K562 (cell line): ENCODE data around the gene SLC2A4RG. TPM values are rescaled to one million over a fixed set of nuclear protein-coding genes. Genes with fewer than 3 reads are reported as not detected.
A peak's percentile ranks its signal among the peaks of the same experiment; 100 is the strongest.

Source experiments
- ATAC-seq: fragments of 200-7000 bp; cut with Tn5 transposase; 3 replicates; pipeline ENCODE4 v1.9.1; 2020; ENCODE audit warnings: moderate library complexity
- BruUV-seq: library from RNA; stranded (reverse); fragments of 400-500 nt; replicated peaks from 2 replicates; lab custom pipeline; 2021; lab: Mats Ljungman, UMichigan
- CTCF ChIA-PET: fragments of 300-600 bp; formaldehyde crosslinking; extraction: SDS; loops from one replicate; lab custom pipeline; 2021; ENCODE audit warnings: low intra/inter-chr PET ratio; lab: Yijun Ruan, JAX
- POLR2A ChIA-PET: fragments of 300-600, 350-650 bp; sonication (Branson Sonifier 250); formaldehyde crosslinking; extraction: SDS; loops from one replicate; lab custom pipeline; 2021; ENCODE audit warnings: antibody characterized with exemption, inconsistent platforms; lab: Yijun Ruan, JAX
- DNase-seq, 4 experiments: peaks; one replicate each; pipeline versions ENCODE4 v3.0.0 to v3.0.0-alpha.2; 2011 to 2018; ENCODE audit warnings: low spot score in 3 of 4, mixed read lengths in 3 of 4; ENCODE audit errors: extremely low read depth in 1 of 4
- FAIRE-seq: peaks from 2 replicates; lab custom pipeline; 2011; peaks lifted over from hg19 to GRCh38; lab: Jason Lieb, UNC
- H2AFZ ChIP-seq: 2 replicates; pipeline ENCODE4 v1.6.0; 2011; ENCODE audit warnings: low read depth, low read length, control low read depth, inconsistent platforms
- H3K27ac ChIP-seq: fragments of 200-600 bp; 3 replicates; pipeline ENCODE4 v1.8.0; 2011; ENCODE audit warnings: low read depth, mild to moderate bottlenecking, control low read depth, inconsistent platforms, low read length, moderate library complexity, mixed read lengths; ENCODE audit errors: extremely low read depth
- H3K27me3 ChIP-seq, 2 experiments: fragments of 300-600 bp in 1 of 2; 2 replicates in 1 of 2; 3 replicates in 1 of 2; pipeline versions ENCODE4 v1.6.0 to v1.8.0; 2011; ENCODE audit warnings: inconsistent platforms in 2 of 2, low read length in 2 of 2, mild to moderate bottlenecking in 1 of 2, mixed read lengths in 1 of 2, moderate library complexity in 1 of 2; ENCODE audit not compliant: control insufficient read depth in 2 of 2, insufficient read depth in 2 of 2
- H3K36me3 ChIP-seq: fragments of 300-600 bp; 3 replicates; pipeline ENCODE4 v1.8.0; 2011; ENCODE audit warnings: mild to moderate bottlenecking, low read length, inconsistent platforms; ENCODE audit not compliant: control insufficient read depth, insufficient read depth
- H3K4me1 ChIP-seq, 2 experiments: fragments of 200-600 bp in 1 of 2; replicated peaks in 1 of 2; 2 replicates in 1 of 2; 3 replicates in 1 of 2; pipeline versions ENCODE4 v1.5.1 to v1.8.0; 2011; ENCODE audit warnings: inconsistent platforms in 2 of 2, low read length in 2 of 2, mild to moderate bottlenecking in 1 of 2, mixed read lengths in 1 of 2, moderate library complexity in 1 of 2; ENCODE audit not compliant: control insufficient read depth in 2 of 2, insufficient read depth in 2 of 2
- H3K4me2 ChIP-seq: 2 replicates; pipeline ENCODE4 v1.6.1; 2011; ENCODE audit warnings: low read length, control low read depth, inconsistent platforms, mixed read lengths; ENCODE audit not compliant: insufficient read depth
- H3K4me3 ChIP-seq: fragments of 200-600 bp; sonication (generic), shearing (Covaris generic); 2 replicates; pipeline ENCODE4 v1.5.1; 2016; ENCODE audit warnings: control low read depth, inconsistent platforms
- H3K79me2 ChIP-seq: fragments of 200-600 bp; 3 replicates; pipeline ENCODE4 v1.8.0; 2011; ENCODE audit warnings: low read length, inconsistent platforms; ENCODE audit not compliant: control insufficient read depth, insufficient read depth
- H3K9ac ChIP-seq, 2 experiments: 2 replicates each; pipeline versions ENCODE4 v1.6.0 to v1.6.1; 2011; ENCODE audit warnings: low read depth in 2 of 2, low read length in 2 of 2, control low read depth in 1 of 2, inconsistent platforms in 1 of 2, mild to moderate bottlenecking in 1 of 2, mixed read lengths in 1 of 2; ENCODE audit not compliant: insufficient read depth in 1 of 2
- H3K9me1 ChIP-seq: one replicate; pipeline ENCODE4 v1.6.0; 2011; ENCODE audit warnings: inconsistent platforms, mild to moderate bottlenecking, low read length, moderate library complexity; ENCODE audit not compliant: control insufficient read depth, insufficient read depth
- H3K9me3 ChIP-seq: replicated peaks from 2 replicates; pipeline ENCODE4 v1.5.1; 2011; ENCODE audit warnings: low read depth, low read length, inconsistent platforms; ENCODE audit not compliant: control insufficient read depth, insufficient read depth
- H4K20me1 ChIP-seq: replicated peaks from 2 replicates; pipeline ENCODE4 v1.6.1; 2011; ENCODE audit warnings: low read length, inconsistent platforms, mixed read lengths; ENCODE audit not compliant: control insufficient read depth, insufficient read depth
- CBX1 ChIP-seq: sonication (generic); IDR thresholded peaks from 2 replicates; pipeline ENCODE4 v1.6.1; 2016; ENCODE audit warnings: antibody characterized with exemption, low read depth, mild to moderate bottlenecking
- CHD2 ChIP-seq: IDR thresholded peaks from 2 replicates; pipeline ENCODE4 v1.6.1; 2011; ENCODE audit warnings: low read depth, low read length
- HEY1 ChIP-seq: fragments of 250-450 bp; sonication (Bioruptor Pico); IDR thresholded peaks from 2 replicates; pipeline ENCODE4 v1.5.0; 2020; ENCODE audit warnings: mild to moderate bottlenecking, moderate library complexity, borderline replicate concordance
- HNRNPUL1 ChIP-seq: fragments of 200-400 bp; formaldehyde crosslinking; IDR thresholded peaks from 2 replicates; pipeline ENCODE4 v1.6.1; 2017; ENCODE audit warnings: low read length
- NFIC ChIP-seq: fragments of 450-650 bp; IDR thresholded peaks from 2 replicates; pipeline ENCODE4 v1.6.1; 2017; ENCODE audit warnings: mild to moderate bottlenecking, inconsistent platforms
- POLR2A ChIP-seq: fragments of 450-650 bp; conservative IDR thresholded peaks from 2 replicates; pipeline ENCODE4 v1.6.1; 2016
- POLR2G ChIP-seq: fragments of 200-400 bp; formaldehyde crosslinking; IDR thresholded peaks from 2 replicates; pipeline ENCODE4 v1.6.1; 2017; ENCODE audit warnings: low read depth, mild to moderate bottlenecking, antibody characterized with exemption, low read length, moderate library complexity
- PTBP1 ChIP-seq: fragments of 200-400 bp; formaldehyde crosslinking; IDR thresholded peaks from 2 replicates; pipeline ENCODE4 v1.6.1; 2017; ENCODE audit warnings: low read depth, low read length
- RBM22 ChIP-seq: fragments of 200-400 bp; formaldehyde crosslinking; IDR thresholded peaks from 2 replicates; pipeline ENCODE4 v1.6.1; 2018; ENCODE audit warnings: low read length, low read depth; ENCODE audit not compliant: poor library complexity, severe bottlenecking
- SUPT5H ChIP-seq: fragments of 450-650 bp; IDR thresholded peaks from 2 replicates; pipeline ENCODE4 v1.6.1; 2016
- TAF15 ChIP-seq: fragments of 200-400 bp; formaldehyde crosslinking; IDR thresholded peaks from 2 replicates; pipeline ENCODE4 v1.6.1; 2017; ENCODE audit warnings: mild to moderate bottlenecking, low read depth, low read length, moderate library complexity
- ZNF561 ChIP-seq: fragments of 450-650 bp; formaldehyde crosslinking; conservative IDR thresholded peaks from 2 replicates; pipeline ENCODE4 v1.4.0; 2020; ENCODE audit warnings: mild to moderate bottlenecking, moderate library complexity
- WGBS: fragments of 100-300 bp; shearing (Covaris generic); methylation state at CpG from one replicate; pipeline ENCODE4 v1.1.6; 2016; ENCODE audit warnings: low coverage, mixed read lengths; ENCODE audit not compliant: insufficient coverage; ENCODE audit errors: missing lambda C conversion rate; 5-methylcytosine and 5-hydroxymethylcytosine counted together
- in situ Hi-C: fragments of 300-500 bp; cut with MboI; formaldehyde crosslinking; loops from 4 replicates; pipeline ENCODE4 v1.15.0; 2018; ENCODE audit warnings: inconsistent platforms, mixed read lengths
- intact Hi-C: fragments of 100-400 bp; cut with micrococcal nuclease; formaldehyde crosslinking; loops from 2 replicates; pipeline ENCODE4 v1.14.2; 2022
- polyA plus RNA-seq, 8 experiments: library from polyadenylated mRNA; depleted of rRNA in 4 of 8; stranded (reverse) in 5 of 8; unstranded in 3 of 8; fragments of >200 nt; fragmentation: Nextera tagmentation in 2 of 8; fragmentation: Illumina TruSeq in 1 of 8; extraction: Ambion mirVana in 2 of 8; extraction: Trizol in 1 of 8; gene quantifications; 2 replicates each; pipeline versions ENCODE4 v1.2.1 to v1.2.3, GENCODE V29; 2011 to 2014; ENCODE audit warnings: inconsistent platforms in 1 of 8, missing spikeins in 1 of 8
- total RNA-seq, 7 experiments: library from RNA; depleted of rRNA in 6 of 7; stranded (reverse); fragments of >200 nt in 6 of 7; fragmentation: Illumina TruSeq in 2 of 7; extraction: Trizol in 2 of 7; gene quantifications; 2 replicates each; pipeline versions ENCODE4 v1.2.1 to v1.2.3, GENCODE V29; 2011 to 2021; ENCODE audit warnings: low replicate concordance in 1 of 7
- TF ChIP-seq, protein P1 (sequence below): IDR thresholded peaks from 2 replicates; pipeline ENCODE4 v1.6.1; 2014; ENCODE audit warnings: antibody characterized with exemption
- TF ChIP-seq, protein P2 (sequence below): fragments of 450-650 bp; formaldehyde crosslinking; IDR thresholded peaks from 2 replicates; pipeline ENCODE4 v1.4.0; 2020; ENCODE audit warnings: mild to moderate bottlenecking, moderate library complexity

SLC2A4RG gene
- total and polyA plus RNA-seq, 9 of the 15 experiments (the other 6 are each of a cell fraction or from before 2014, with no cell fraction given), result 0.34 to 97.3 (median 26.5) TPM

DNA sequence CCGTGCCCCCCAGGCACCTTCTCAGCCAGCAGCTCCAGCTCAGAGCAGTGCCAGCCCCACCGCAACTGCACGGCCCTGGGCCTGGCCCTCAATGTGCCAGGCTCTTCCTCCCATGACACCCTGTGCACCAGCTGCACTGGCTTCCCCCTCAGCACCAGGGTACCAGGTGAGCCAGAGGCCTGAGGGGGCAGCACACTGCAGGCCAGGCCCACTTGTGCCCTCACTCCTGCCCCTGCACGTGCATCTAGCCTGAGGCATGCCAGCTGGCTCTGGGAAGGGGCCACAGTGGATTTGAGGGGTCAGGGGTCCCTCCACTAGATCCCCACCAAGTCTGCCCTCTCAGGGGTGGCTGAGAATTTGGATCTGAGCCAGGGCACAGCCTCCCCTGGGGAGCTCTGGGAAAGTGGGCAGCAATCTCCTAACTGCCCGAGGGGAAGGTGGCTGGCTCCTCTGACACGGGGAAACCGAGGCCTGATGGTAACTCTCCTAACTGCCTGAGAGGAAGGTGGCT, 42.2 kb upstream of the SLC2A4RG start:
- 70% methylated on average over 4 of the region's 7 CpGs for WGBS
- no peak overlapping the region for H2AFZ ChIP-seq
- peaks cover 26% of the 10 kb centered on the region; the same call in 2 of the 3 replicates for H3K36me3 ChIP-seq
- no peak overlapping the region for H3K4me2 ChIP-seq
- ChIA-PET POLR2A (interaction anchor here (0.6 to 3.1 kb wide), 4 partner anchors 10 to 167 kb away, joined by 3 to 27 read pairs (median 4); partner anchors contain the start of genes ARFRP1, TPD52L2 and ZGPAT), CTCF (no interaction called here)
- no peak for ATAC-seq
- H3K9ac ChIP-seq, result no peak overlapping the region; a peak in 1 of 4 replicates
- no peak overlapping the region for H3K4me3 ChIP-seq
- no peaks in the 10 kb centered on the region for H3K9me1 ChIP-seq
- BruUV-seq, result no TSS peak
- no peak for FAIRE-seq
- H3K9me3 ChIP-seq, result no peaks in the 10 kb centered on the region
- intact Hi-C loops, result no loop called here
- H3K27ac ChIP-seq, result no peak overlapping the region
- H4K20me1 ChIP-seq, result no peaks in the 10 kb centered on the region; the same call in 1 of the 2 replicates
- TF ChIP-seq, protein P1, sequence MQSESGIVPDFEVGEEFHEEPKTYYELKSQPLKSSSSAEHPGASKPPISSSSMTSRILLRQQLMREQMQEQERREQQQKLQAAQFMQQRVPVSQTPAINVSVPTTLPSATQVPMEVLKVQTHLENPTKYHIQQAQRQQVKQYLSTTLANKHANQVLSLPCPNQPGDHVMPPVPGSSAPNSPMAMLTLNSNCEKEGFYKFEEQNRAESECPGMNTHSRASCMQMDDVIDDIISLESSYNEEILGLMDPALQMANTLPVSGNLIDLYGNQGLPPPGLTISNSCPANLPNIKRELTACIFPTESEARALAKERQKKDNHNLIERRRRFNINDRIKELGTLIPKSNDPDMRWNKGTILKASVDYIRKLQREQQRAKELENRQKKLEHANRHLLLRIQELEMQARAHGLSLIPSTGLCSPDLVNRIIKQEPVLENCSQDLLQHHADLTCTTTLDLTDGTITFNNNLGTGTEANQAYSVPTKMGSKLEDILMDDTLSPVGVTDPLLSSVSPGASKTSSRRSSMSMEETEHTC, result no peak
- TF ChIP-seq CHD2 (0 out of 2 replicates have a peak, but pooled peaks have one; percentile 7), HNRNPUL1 (peak; percentile 59; the same call in 1 of the 2 replicates), NFIC (peak; percentile 71), POLR2A (peak; percentile 67), POLR2G (peak; percentile 6), PTBP1 (0 out of 2 replicates have a peak, but pooled peaks have one; percentile 5), SUPT5H (0 out of 2 replicates have a peak, but pooled peaks have one; percentile 47), HEY1 (CRISPR knock-in tag) (no peak), RBM22 (peak; percentile 11), ZNF561 (CRISPR knock-in tag) (no peak), CBX1 (peak; percentile 35; the same call in 1 of the 2 replicates), TAF15 (peak; percentile 85; the same call in 1 of the 2 replicates)
- TF ChIP-seq, protein P2, sequence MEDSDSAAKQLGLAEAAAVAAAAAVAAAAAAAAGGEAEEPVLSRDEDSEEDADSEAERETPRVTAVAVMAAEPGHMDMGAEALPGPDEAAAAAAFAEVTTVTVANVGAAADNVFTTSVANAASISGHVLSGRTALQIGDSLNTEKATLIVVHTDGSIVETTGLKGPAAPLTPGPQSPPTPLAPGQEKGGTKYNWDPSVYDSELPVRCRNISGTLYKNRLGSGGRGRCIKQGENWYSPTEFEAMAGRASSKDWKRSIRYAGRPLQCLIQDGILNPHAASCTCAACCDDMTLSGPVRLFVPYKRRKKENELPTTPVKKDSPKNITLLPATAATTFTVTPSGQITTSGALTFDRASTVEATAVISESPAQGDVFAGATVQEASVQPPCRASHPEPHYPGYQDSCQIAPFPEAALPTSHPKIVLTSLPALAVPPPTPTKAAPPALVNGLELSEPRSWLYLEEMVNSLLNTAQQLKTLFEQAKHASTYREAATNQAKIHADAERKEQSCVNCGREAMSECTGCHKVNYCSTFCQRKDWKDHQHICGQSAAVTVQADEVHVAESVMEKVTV (CRISPR knock-in tag), result no peak
- peak in 1 of 4 experiments; percentile 11 for DNase-seq
- H3K27me3 ChIP-seq, result no peaks in the 10 kb centered on the region
- H3K4me1 ChIP-seq, result peaks cover 9 to 81% of the 10 kb centered on the region in 2 experiments
- no peaks in the 10 kb centered on the region for H3K79me2 ChIP-seq
- in situ Hi-C loops, result no loop called here
